Ovary (tissue), 9 donors: ENCODE data around the gene PIK3CD. TPM values are rescaled to one million over a fixed set of nuclear protein-coding genes. Genes with fewer than 3 reads are reported as not detected.

Experiments
- DNase-seq, 5 donors: peaks; one replicate each; pipeline ENCODE4 v3.0.0-alpha.2; 2019 to 2020
- H3K27ac ChIP-seq, 2 donors: fragments of 200-600 bp; one replicate each; pipeline versions ENCODE4 v1.5.1 to v1.8.0; 2019 to 2022
- H3K27me3 ChIP-seq: fragments of 200-600 bp; one replicate; pipeline ENCODE4 v1.8.0; 2022
- H3K36me3 ChIP-seq: fragments of 200-600 bp; sonication (generic); one replicate; pipeline ENCODE4 v1.5.1; 2019
- H3K4me1 ChIP-seq: one replicate; pipeline ENCODE4 v1.8.1; 2013; ENCODE audit warnings: mild to moderate bottlenecking, moderate library complexity; ENCODE audit not compliant: insufficient read depth
- H3K4me3 ChIP-seq: fragments of 200-600 bp; sonication (generic); one replicate; pipeline ENCODE4 v1.5.1; 2017
- H3K9me3 ChIP-seq, 2 donors: fragments of 200-600 bp in 1 of 2; sonication (generic) in 1 of 2; one replicate each; pipeline versions ENCODE4 v1.5.1 to v1.8.1; 2013 to 2019; ENCODE audit warnings: mild to moderate bottlenecking in 1 of 2, moderate library complexity in 1 of 2
- CTCF ChIP-seq, 3 donors: fragments of 450-650 bp in 2 of 3; fragments of 200-600 bp in 1 of 3; IDR thresholded peaks; one replicate each; pipeline versions ENCODE4 v1.5.1 to v1.8.0; 2016 to 2022; ENCODE audit warnings: antibody characterized with exemption in 3 of 3, mild to moderate bottlenecking in 1 of 3
- EP300 ChIP-seq: sonication (generic); formaldehyde crosslinking; IDR thresholded peaks from one replicate; pipeline ENCODE4 v1.6.1; 2017; ENCODE audit warnings: antibody characterized with exemption
- POLR2A ChIP-seq: fragments of 450-650 bp; IDR thresholded peaks from one replicate; pipeline ENCODE4 v1.6.1; 2017; ENCODE audit warnings: antibody characterized with exemption, mild to moderate bottlenecking, moderate library complexity
- WGBS, 3 donors: extraction: QIAGEN DNeasy Blood & Tissue Kit in 1 of 3; methylation state at CpG; one replicate each; pipeline versions ENCODE4 v1.1.5 to v1.1.7; 2013 to 2017; 5-methylcytosine and 5-hydroxymethylcytosine counted together
- intact Hi-C, 4 donors: fragments of 100-400 bp; cut with DNase I; formaldehyde crosslinking; loops; one replicate each; pipeline versions ENCODE4 v1.11.0 to v1.15.1; 2022 to 2023
- polyA plus RNA-seq, 2 donors: library from polyadenylated mRNA; stranded (reverse); fragments of 200-250 nt in 1 of 2; fragments of 350-450 nt in 1 of 2; fragmentation: Illumina TruSeq in 1 of 2; extraction: RNeasy Lipid Tissue Mini Kit (QIAGEN cat#74804) in 1 of 2; gene quantifications; one replicate each; pipeline ENCODE4 v1.2.3, GENCODE V29; 2013 to 2014
- total RNA-seq, 7 donors: library from RNA; depleted of rRNA in 2 of 7; stranded (reverse); fragments of >200 nt in 2 of 7; fragmentation: NEBNext Ultra II Directional in 3 of 7; extraction: Animal tissue kit (Norgen Biotek cat#: 25700) in 3 of 7; gene quantifications; one replicate each; pipeline versions ENCODE4 v1.1.0 to v1.2.4, GENCODE V29; 2016 to 2023
- donor health status: DM: no; HTN: no; CAD: no; lungs with moderate emphysema.
- donor health status: DM: no; HTN: no; CAD: no.
- donor health status: Bipolar disorder and iron deficiency.
- donor health status: DM: yes; HTN: yes; CAD: no.
- donor health status: DM: no; HTN: no; CAD: no.
- donor health status: DM: yes; HTN: yes; CAD: no.

Gene PIK3CD
- total and polyA plus RNA-seq, 9 donors, result 3.7 to 9.2 (median 8.0) TPM

GRCh38 chr1:9653491-9654050 lies 2.0 kb downstream of the PIK3CD start:
- no peaks in the 10 kb centered on the region for H3K36me3 ChIP-seq
- TF ChIP-seq CTCF (IDR thresholded peaks at IDR 0.05) (no peak), EP300 (no peak), POLR2A (no peak)
- H3K4me3 ChIP-seq, result no peak overlapping the region
- DNase-seq, result no peak
- 68 to 70% (median 69%) methylated on average over 10 of the region's 10 CpGs for WGBS, 3 donors
- no peak overlapping the region for H3K27ac ChIP-seq
- intact Hi-C loops, result no loop called here
- no peaks in the 10 kb centered on the region for H3K27me3 ChIP-seq
- no peaks in the 10 kb centered on the region for H3K9me3 ChIP-seq
- no peaks in the 10 kb centered on the region for H3K4me1 ChIP-seq

- WGBS, 3 donors, result 81 to 87% (median 83%) methylated on average over 25 of the region's 25 CpGs
- Histone ChIP-seq H3K4me3 (no peak overlapping the region), H3K9me3 (no peaks in the 10 kb centered on the region), H3K27me3 (no peaks in the 10 kb centered on the region), H3K27ac (no peak overlapping the region), H3K4me1 (no peaks in the 10 kb centered on the region), H3K36me3 (no peaks in the 10 kb centered on the region)
- TF ChIP-seq POLR2A (no peak), EP300 (no peak), CTCF (IDR thresholded peaks at IDR 0.05) (no peak)
- intact Hi-C loops, result no loop called here
- DNase-seq, result no peak
Measured at GRCh38 chr1:9654051-9654833, 2.7 kb downstream of the PIK3CD start.

GRCh38 chr1:9654834-9655723 lies 3.5 kb downstream of the PIK3CD start:
- 78 to 82% (median 79%) methylated on average over 16 of the region's 16 CpGs for WGBS, 3 donors
- intact Hi-C loops, result no loop called here
- H3K36me3 ChIP-seq, result no peaks in the 10 kb centered on the region
- H3K4me3 ChIP-seq, result no peak overlapping the region
- H3K9me3 ChIP-seq, result no peaks in the 10 kb centered on the region
- H3K4me1 ChIP-seq, result no peaks in the 10 kb centered on the region
- H3K27ac ChIP-seq, result no peak overlapping the region
- TF ChIP-seq EP300 (no peak), POLR2A (no peak), CTCF (IDR thresholded peaks at IDR 0.05) (no peak)
- no peak for DNase-seq
- no peaks in the 10 kb centered on the region for H3K27me3 ChIP-seq

- H3K4me1 ChIP-seq, result no peaks in the 10 kb centered on the region
- intact Hi-C loops, result no loop called here
- WGBS, 3 donors, result 86 to 92% (median 89%) methylated on average over 11 of the region's 11 CpGs
Measured at GRCh38 chr1:9655836-9656235, 4.3 kb downstream of the PIK3CD start.

More at GRCh38 chr1:9655836-9656235, 4.3 kb downstream of the PIK3CD start:
- H3K27me3 ChIP-seq, result no peaks in the 10 kb centered on the region
- no peak overlapping the region for H3K4me3 ChIP-seq
- H3K27ac ChIP-seq, result no peak overlapping the region
- H3K36me3 ChIP-seq, result no peaks in the 10 kb centered on the region
- no peak for DNase-seq
- H3K9me3 ChIP-seq, result no peaks in the 10 kb centered on the region
- no peak for TF ChIP-seq EP300
- TF ChIP-seq CTCF (IDR thresholded peaks at IDR 0.05), result no peak
- TF ChIP-seq POLR2A, result no peak
